Endothelial cell of umbilical vein (primary cell): ENCODE results near the gene CXCR4. TPM values are rescaled to one million over a fixed set of nuclear protein-coding genes. Genes with fewer than 3 reads are reported as not detected.
A peak's percentile ranks its signal among the peaks of the same experiment; 100 is the strongest.

Source experiments
- BruUV-seq: library from RNA; stranded (reverse); fragments of 400-500 nt; replicated peaks from 2 replicates; lab custom pipeline; 2021; lab: Mats Ljungman, UMichigan
- CTCF ChIA-PET: fragments of 300-600, 350-600 bp; sonication (Branson Sonifier 250); formaldehyde crosslinking; loops from one replicate; lab custom pipeline; 2021; ENCODE audit warnings: antibody characterized with exemption, inconsistent platforms; lab: Charles Lee
- POLR2A ChIA-PET: fragments of 300-600, 350-600 bp; sonication (Branson Sonifier 250); formaldehyde crosslinking; loops from one replicate; lab custom pipeline; 2021; ENCODE audit warnings: antibody characterized with exemption, inconsistent platforms; lab: Charles Lee
- DNase-seq: peaks from one replicate; pipeline ENCODE4 v3.0.0-alpha.2; 2011; ENCODE audit warnings: low read depth, low spot score
- FAIRE-seq: peaks from 2 replicates; lab custom pipeline; 2011; peaks lifted over from hg19 to GRCh38; lab: Jason Lieb, UNC
- H2AFZ ChIP-seq: 2 replicates; pipeline ENCODE4 v1.6.0; 2012; ENCODE audit warnings: low read depth, low read length, control low read depth, inconsistent platforms
- H3K27ac ChIP-seq: 2 replicates; pipeline ENCODE4 v1.5.1; 2011; ENCODE audit warnings: low read depth, mild to moderate bottlenecking, control low read depth, low read length, moderate library complexity; ENCODE audit not compliant: insufficient read depth
- H3K27me3 ChIP-seq, 2 experiments: 2 replicates each; pipeline versions ENCODE4 v1.6.0 to v1.6.1; 2011; ENCODE audit warnings: low read length in 2 of 2, mixed read lengths in 1 of 2; ENCODE audit not compliant: control insufficient read depth in 2 of 2, insufficient read depth in 2 of 2
- H3K36me3 ChIP-seq, 2 experiments: 2 replicates in 1 of 2; 3 replicates in 1 of 2; pipeline ENCODE4 v1.5.1; 2011; ENCODE audit warnings: low read length in 2 of 2, mild to moderate bottlenecking in 1 of 2, moderate library complexity in 1 of 2; ENCODE audit not compliant: control insufficient read depth in 2 of 2, insufficient read depth in 2 of 2; ENCODE audit errors: extremely low read depth in 1 of 2
- H3K4me1 ChIP-seq: 3 replicates; pipeline ENCODE4 v1.5.1; 2011; ENCODE audit warnings: mild to moderate bottlenecking, low read length; ENCODE audit not compliant: control insufficient read depth, insufficient read depth; ENCODE audit errors: extremely low read depth
- H3K4me2 ChIP-seq: 2 replicates; pipeline ENCODE4 v1.6.1; 2011; ENCODE audit warnings: low read length, control low read depth, mixed read lengths; ENCODE audit not compliant: insufficient read depth
- H3K4me3 ChIP-seq, 3 experiments: fragments of 200-600 bp in 1 of 3; sonication (generic), shearing (Covaris generic) in 1 of 3; replicated peaks in 1 of 3; 2 replicates each; pipeline ENCODE4 v1.5.1; 2011 to 2016; ENCODE audit warnings: control low read depth in 3 of 3, low read length in 3 of 3, mild to moderate bottlenecking in 2 of 3, inconsistent platforms in 1 of 3, low read depth in 1 of 3, moderate library complexity in 1 of 3; ENCODE audit not compliant: insufficient read depth in 1 of 3
- H3K79me2 ChIP-seq: 2 replicates; pipeline ENCODE4 v1.6.0; 2012; ENCODE audit warnings: low read length, inconsistent platforms; ENCODE audit not compliant: control insufficient read depth, insufficient read depth
- H3K9ac ChIP-seq: replicated peaks from 2 replicates; pipeline ENCODE3; 2011; ENCODE audit warnings: low read length, control low read depth; ENCODE audit not compliant: insufficient read depth; ENCODE audit errors: extremely low read depth
- H3K9me1 ChIP-seq: replicated peaks from 3 replicates; pipeline ENCODE4 v1.6.0; 2011; ENCODE audit warnings: mild to moderate bottlenecking, low read length; ENCODE audit not compliant: control insufficient read depth, insufficient read depth; ENCODE audit errors: extremely low read depth
- H3K9me3 ChIP-seq: replicated peaks from 2 replicates; pipeline ENCODE4 v1.5.1; 2012; ENCODE audit warnings: low read length, inconsistent platforms; ENCODE audit not compliant: control insufficient read depth, insufficient read depth
- H4K20me1 ChIP-seq: replicated peaks from 2 replicates; pipeline ENCODE3; 2011; ENCODE audit warnings: mild to moderate bottlenecking, low read length; ENCODE audit not compliant: control insufficient read depth, insufficient read depth; ENCODE audit errors: extremely low read depth
- EZH2 ChIP-seq: IDR thresholded peaks from 2 replicates; pipeline ENCODE4 v1.6.1; 2012; ENCODE audit warnings: borderline replicate concordance, low read depth, mild to moderate bottlenecking, moderate library complexity, low read length, inconsistent platforms; ENCODE audit not compliant: severe bottlenecking
- FOS ChIP-seq: IDR thresholded peaks from 2 replicates; pipeline ENCODE4 v1.6.1; 2011; ENCODE audit warnings: mild to moderate bottlenecking, low read length, moderate library complexity, borderline replicate concordance; ENCODE audit not compliant: insufficient read depth
- GATA2 ChIP-seq: IDR thresholded peaks from 2 replicates; pipeline ENCODE4 v1.7.0; 2011; ENCODE audit warnings: low read depth, mild to moderate bottlenecking, moderate library complexity, mixed read lengths, low read length; ENCODE audit not compliant: insufficient read length, insufficient read depth
- JUN ChIP-seq: IDR thresholded peaks from 2 replicates; pipeline ENCODE4 v1.6.1; 2011; ENCODE audit warnings: borderline replicate concordance, low read depth; ENCODE audit not compliant: insufficient read length, insufficient read depth
- MAX ChIP-seq: IDR thresholded peaks from 2 replicates; pipeline ENCODE4 v1.6.1; 2011; ENCODE audit not compliant: insufficient read depth, insufficient read length
- MYC ChIP-seq: IDR thresholded peaks from one replicate; pipeline ENCODE4 v1.6.1; 2011; ENCODE audit warnings: mild to moderate bottlenecking, low read depth, low read length
- POLR2A ChIP-seq: IDR thresholded peaks from 2 replicates; pipeline ENCODE4 v1.6.1; 2012; ENCODE audit warnings: low read depth, mild to moderate bottlenecking, control low read depth, low read length
- POLR2AphosphoS5 ChIP-seq: IDR thresholded peaks from 2 replicates; pipeline ENCODE4 v1.6.1; 2012; ENCODE audit warnings: low read depth, mild to moderate bottlenecking, control low read depth, low read length, moderate library complexity; ENCODE audit not compliant: insufficient read depth
- dilution Hi-C: fragments of 300-500 bp; cut with MboI; formaldehyde crosslinking; loops from one replicate; pipeline ENCODE4 v1.15.0; 2019; ENCODE audit warnings: low sequenced_read_pairs; ENCODE audit not compliant: extremely low pct_ligation_motif_present
- intact Hi-C: fragments of 100-400 bp; cut with micrococcal nuclease; formaldehyde crosslinking; loops from one replicate; pipeline ENCODE4 v1.10.0; 2022
- polyA plus RNA-seq, 4 experiments: library from polyadenylated mRNA; depleted of rRNA in 3 of 4; stranded (reverse) in 3 of 4; unstranded in 1 of 4; fragments of >200 nt; gene quantifications; 2 replicates each; pipeline versions ENCODE4 v1.2.1 to v1.2.3, GENCODE V29; 2011 to 2012; ENCODE audit warnings: missing spikeins in 1 of 4
- total RNA-seq: library from RNA; stranded (reverse); gene quantifications from 2 replicates; pipeline ENCODE4 v1.2.3, GENCODE V29; 2021
- TF ChIP-seq, protein P1 (sequence below), 2 donors: IDR thresholded peaks; 1 replicate in 1 of 2; 2 replicates in 1 of 2; pipeline ENCODE4 v1.5.1; 2011; ENCODE audit warnings: low read length in 2 of 2, mild to moderate bottlenecking in 2 of 2, moderate library complexity in 2 of 2, control low read depth in 1 of 2, inconsistent platforms in 1 of 2, low read depth in 1 of 2; ENCODE audit not compliant: insufficient read depth in 1 of 2; ENCODE audit errors: extremely low read depth in 1 of 2

Gene CXCR4
- total and polyA plus RNA-seq, 2 donors (not counting 3 experiments of a cell fraction or from before 2014, with no cell fraction given) = 42.2 to 52.4 TPM

GRCh38 chr2:136065384-136065783, 52.6 kb downstream of the CXCR4 start:
- no peak overlapping the region for H3K4me3 ChIP-seq
- dilution Hi-C loops (no loop called here), intact Hi-C loops (no loop called here)
- BruUV-seq = no TSS peak
- no peaks in the 10 kb centered on the region for H3K36me3 ChIP-seq
- no peaks in the 10 kb centered on the region for H3K27me3 ChIP-seq
- POLR2A ChIA-PET = no interaction called here
- H3K9me3 ChIP-seq = no peaks in the 10 kb centered on the region
- H3K27ac ChIP-seq = no peak overlapping the region
- DNase-seq (peak; percentile 50), FAIRE-seq (peak; percentile 40)
- H2AFZ ChIP-seq = no peak overlapping the region
- H3K79me2 ChIP-seq = no peaks in the 10 kb centered on the region
- H3K4me1 ChIP-seq = peaks cover 4% of the 10 kb centered on the region
- no peak overlapping the region for H3K9ac ChIP-seq
- CTCF ChIA-PET = no interaction called here
- H3K9me1 ChIP-seq = no peaks in the 10 kb centered on the region
- H3K4me2 ChIP-seq = no peak overlapping the region
- H4K20me1 ChIP-seq = no peaks in the 10 kb centered on the region
- TF ChIP-seq FOS (peak; percentile 65), POLR2AphosphoS5 (peak; percentile 41), MYC (no peak), POLR2A (no peak), MAX (no peak), GATA2 (peak; percentile 38), EZH2 (no peak), JUN (peak; percentile 81)
- TF ChIP-seq, protein P1, sequence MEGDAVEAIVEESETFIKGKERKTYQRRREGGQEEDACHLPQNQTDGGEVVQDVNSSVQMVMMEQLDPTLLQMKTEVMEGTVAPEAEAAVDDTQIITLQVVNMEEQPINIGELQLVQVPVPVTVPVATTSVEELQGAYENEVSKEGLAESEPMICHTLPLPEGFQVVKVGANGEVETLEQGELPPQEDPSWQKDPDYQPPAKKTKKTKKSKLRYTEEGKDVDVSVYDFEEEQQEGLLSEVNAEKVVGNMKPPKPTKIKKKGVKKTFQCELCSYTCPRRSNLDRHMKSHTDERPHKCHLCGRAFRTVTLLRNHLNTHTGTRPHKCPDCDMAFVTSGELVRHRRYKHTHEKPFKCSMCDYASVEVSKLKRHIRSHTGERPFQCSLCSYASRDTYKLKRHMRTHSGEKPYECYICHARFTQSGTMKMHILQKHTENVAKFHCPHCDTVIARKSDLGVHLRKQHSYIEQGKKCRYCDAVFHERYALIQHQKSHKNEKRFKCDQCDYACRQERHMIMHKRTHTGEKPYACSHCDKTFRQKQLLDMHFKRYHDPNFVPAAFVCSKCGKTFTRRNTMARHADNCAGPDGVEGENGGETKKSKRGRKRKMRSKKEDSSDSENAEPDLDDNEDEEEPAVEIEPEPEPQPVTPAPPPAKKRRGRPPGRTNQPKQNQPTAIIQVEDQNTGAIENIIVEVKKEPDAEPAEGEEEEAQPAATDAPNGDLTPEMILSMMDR (IDR thresholded peaks at IDR 0.05; ENCODE audit: extremely low read depth in 1 of 2, insufficient read depth in 1 of 2, low read depth in 1 of 2, low read length in 2 of 2) = no peak

Other genes starting within 250 kb of the CXCR4 start
- 48.1 and 52.6 TPM in 2 replicates for gene MCM6, start 241.7 kb downstream of the CXCR4 start, total RNA-seq
- 15.1 and 20.6 TPM in 2 replicates for gene MCM6, start 241.7 kb downstream of the CXCR4 start, polyA plus RNA-seq
- 41.5 and 48.8 TPM in 2 replicates for gene DARS1, start 132.5 kb downstream of the CXCR4 start, total RNA-seq
- gene DARS1, start 132.5 kb downstream of the CXCR4 start, polyA plus RNA-seq = 17.9 and 20.9 TPM in 2 replicates